ENCODE data around the gene COL15A1. TPM values are rescaled to one million over a fixed set of nuclear protein-coding genes. Genes with fewer than 3 reads are reported as not detected.

The COL15A1 gene
- total RNA-seq, 4 donors from 2014 or later, result 25.8 to 55.3 (median 36.0) TPM

- H3K27ac ChIP-seq, result no peak overlapping the region
Measured at GRCh38 chr9:99073985-99074901, 130.5 kb downstream of the COL15A1 start.

GRCh38 chr9:99074902-99075245 lies 131.2 kb downstream of the COL15A1 start:
- WGBS, 2 donors, result 80 to 89% methylated on average over 3 of the region's 3 CpGs
- peaks cover 0 to 17% (median 5%) of the 10 kb centered on the region in 4 donors for H3K4me1 ChIP-seq

More at GRCh38 chr9:99073985-99074901, 130.5 kb downstream of the COL15A1 start:
- Histone ChIP-seq H3K4me1 (peaks cover 0 to 17% (median 6%) of the 10 kb centered on the region in 4 donors), H3K27me3 (no peaks in the 10 kb centered on the region), H3K36me3 (peaks cover 0 to 5% (median 0%) of the 10 kb centered on the region in 3 donors), H3K4me3 (no peak overlapping the region), H3K9me3 (no peaks in the 10 kb centered on the region)
- TF ChIP-seq EP300 (IDR thresholded peaks at IDR 0.05) (no peak), CTCF (IDR thresholded peaks at IDR 0.05) (no peak), POLR2A (IDR thresholded peaks at IDR 0.05) (no peak)
- 84 to 96% methylated on average over 8 of the region's 8 CpGs for WGBS, 2 donors
- DNase-seq (ENCODE audit: low spot score in 2 of 2), result no peak

GRCh38 chr9:99075246-99075912 lies 131.7 kb downstream of the COL15A1 start:
- no peak overlapping the region for H3K27ac ChIP-seq
- no peaks in the 10 kb centered on the region for H3K9me3 ChIP-seq
- H3K27me3 ChIP-seq, result no peaks in the 10 kb centered on the region
- DNase-seq (ENCODE audit: low spot score in 2 of 2), result no peak
- H3K36me3 ChIP-seq, result no peaks in the 10 kb centered on the region
- no peak for TF ChIP-seq EP300 (IDR thresholded peaks at IDR 0.05)
- no peak for TF ChIP-seq POLR2A (IDR thresholded peaks at IDR 0.05)
- TF ChIP-seq CTCF (IDR thresholded peaks at IDR 0.05), result no peak
- WGBS, 2 donors, result 68 to 71% methylated on average over 6 of the region's 6 CpGs
- H3K4me1 ChIP-seq, result peaks cover 0 to 17% (median 3%) of the 10 kb centered on the region in 4 donors
- no peak overlapping the region for H3K4me3 ChIP-seq

More at GRCh38 chr9:99074902-99075245, 131.2 kb downstream of the COL15A1 start:
- DNase-seq (ENCODE audit: low spot score in 2 of 2), result no peak
- H3K27me3 ChIP-seq, result no peaks in the 10 kb centered on the region
- no peaks in the 10 kb centered on the region for H3K36me3 ChIP-seq
- H3K27ac ChIP-seq, result no peak overlapping the region
- no peaks in the 10 kb centered on the region for H3K9me3 ChIP-seq
- TF ChIP-seq CTCF (IDR thresholded peaks at IDR 0.05) (no peak), POLR2A (IDR thresholded peaks at IDR 0.05) (no peak)
- H3K4me3 ChIP-seq, result no peak overlapping the region

GRCh38 chr9:99076030-99076429 lies 132.3 kb downstream of the COL15A1 start:
- Histone ChIP-seq H3K4me1 (peaks cover 0 to 11% (median 3%) of the 10 kb centered on the region in 4 donors), H3K27me3 (no peaks in the 10 kb centered on the region), H3K36me3 (no peaks in the 10 kb centered on the region), H3K4me3 (no peak overlapping the region), H3K9me3 (no peaks in the 10 kb centered on the region), H3K27ac (no peak overlapping the region)
- no peak for DNase-seq (ENCODE audit: low spot score in 2 of 2)
- 82 to 85% methylated on average over 4 of the region's 4 CpGs for WGBS, 2 donors
- TF ChIP-seq CTCF (IDR thresholded peaks at IDR 0.05) (no peak), POLR2A (IDR thresholded peaks at IDR 0.05) (no peak), EP300 (IDR thresholded peaks at IDR 0.05) (no peak)

Measured in tibial nerve (tissue), 4 donors.